Measurements from ENCODE around the gene RAB44.

- TF ChIP-seq TEAD1 (CRISPR knock-in tag; IDR thresholded peaks at IDR 0.05): no peak
- no peak for TF ChIP-seq MAX (CRISPR knock-in tag; IDR thresholded peaks at IDR 0.05)
- TF ChIP-seq CREM (CRISPR knock-in tag; IDR thresholded peaks at IDR 0.05): no peak
- no peak for TF ChIP-seq CTCF (IDR thresholded peaks at IDR 0.05)
- no peak for TF ChIP-seq NR2C2 (CRISPR knock-in tag; IDR thresholded peaks at IDR 0.05)
- TF ChIP-seq, protein P1, sequence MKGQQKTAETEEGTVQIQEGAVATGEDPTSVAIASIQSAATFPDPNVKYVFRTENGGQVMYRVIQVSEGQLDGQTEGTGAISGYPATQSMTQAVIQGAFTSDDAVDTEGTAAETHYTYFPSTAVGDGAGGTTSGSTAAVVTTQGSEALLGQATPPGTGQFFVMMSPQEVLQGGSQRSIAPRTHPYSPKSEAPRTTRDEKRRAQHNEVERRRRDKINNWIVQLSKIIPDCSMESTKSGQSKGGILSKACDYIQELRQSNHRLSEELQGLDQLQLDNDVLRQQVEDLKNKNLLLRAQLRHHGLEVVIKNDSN (CRISPR knock-in tag; IDR thresholded peaks at IDR 0.05): no peak
- TF ChIP-seq ESRRA (CRISPR knock-in tag; IDR thresholded peaks at IDR 0.05; ENCODE audit: borderline replicate concordance): no peak
- TF ChIP-seq, protein P2, sequence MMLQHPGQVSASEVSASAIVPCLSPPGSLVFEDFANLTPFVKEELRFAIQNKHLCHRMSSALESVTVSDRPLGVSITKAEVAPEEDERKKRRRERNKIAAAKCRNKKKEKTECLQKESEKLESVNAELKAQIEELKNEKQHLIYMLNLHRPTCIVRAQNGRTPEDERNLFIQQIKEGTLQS (CRISPR knock-in tag; conservative IDR thresholded peaks at IDR 0.05): no peak
- TF ChIP-seq JUN (CRISPR knock-in tag; IDR thresholded peaks at IDR 0.05): no peak
- no peak for TF ChIP-seq ZNF671 (CRISPR knock-in tag; IDR thresholded peaks at IDR 0.05)
- TF ChIP-seq TCF7 (CRISPR knock-in tag; IDR thresholded peaks at IDR 0.05; ENCODE audit: low read depth): no peak
- no peak for TF ChIP-seq ETV6 (CRISPR knock-in tag; IDR thresholded peaks at IDR 0.05)
Measured at GRCh38 chr6:36717871-36718540, 20.4 kb downstream of the RAB44 start.

Data from WTC11 (cell line).